Uterus (tissue), 2 donors: Measurements from ENCODE around the gene CFAP69.

Source experiments
- POLR2A ChIP-seq, 2 donors: fragments of 450-650 bp; IDR thresholded peaks; one replicate each; pipeline ENCODE4 v1.6.1; 2016; ENCODE audit warnings: antibody characterized with exemption in 2 of 2, mild to moderate bottlenecking in 1 of 2, moderate library complexity in 1 of 2
- TF ChIP-seq, protein P1 (sequence below), 4 experiments: fragments of 200-600 bp in 2 of 4; fragments of 450-650 bp in 2 of 4; sonication (generic) in 2 of 4; IDR thresholded peaks; one replicate each; pipeline ENCODE4 v1.5.1; 2016 to 2019; ENCODE audit warnings: antibody characterized with exemption in 4 of 4, mild to moderate bottlenecking in 2 of 4, moderate library complexity in 1 of 4

DNA sequence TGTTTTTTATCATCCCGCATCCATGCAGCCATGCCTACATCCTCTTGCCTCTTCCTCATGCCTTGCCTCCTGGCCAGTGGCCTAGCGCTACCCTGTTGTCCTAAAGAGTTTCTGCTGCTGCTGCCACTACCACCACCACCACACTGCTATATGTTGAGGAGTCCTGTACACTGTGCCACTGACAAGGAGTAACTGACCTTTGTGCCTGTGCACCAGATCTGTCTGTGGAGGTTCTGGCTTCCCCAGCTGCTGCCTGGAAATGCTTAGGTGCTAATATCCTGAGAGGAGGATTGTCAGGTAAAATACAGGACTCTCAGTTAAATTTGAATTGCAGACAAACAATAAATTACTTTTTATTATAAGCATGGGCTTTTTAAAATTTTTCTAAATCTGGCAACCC lies 7.0 kb upstream of the CFAP69 start:
- TF ChIP-seq, protein P1, sequence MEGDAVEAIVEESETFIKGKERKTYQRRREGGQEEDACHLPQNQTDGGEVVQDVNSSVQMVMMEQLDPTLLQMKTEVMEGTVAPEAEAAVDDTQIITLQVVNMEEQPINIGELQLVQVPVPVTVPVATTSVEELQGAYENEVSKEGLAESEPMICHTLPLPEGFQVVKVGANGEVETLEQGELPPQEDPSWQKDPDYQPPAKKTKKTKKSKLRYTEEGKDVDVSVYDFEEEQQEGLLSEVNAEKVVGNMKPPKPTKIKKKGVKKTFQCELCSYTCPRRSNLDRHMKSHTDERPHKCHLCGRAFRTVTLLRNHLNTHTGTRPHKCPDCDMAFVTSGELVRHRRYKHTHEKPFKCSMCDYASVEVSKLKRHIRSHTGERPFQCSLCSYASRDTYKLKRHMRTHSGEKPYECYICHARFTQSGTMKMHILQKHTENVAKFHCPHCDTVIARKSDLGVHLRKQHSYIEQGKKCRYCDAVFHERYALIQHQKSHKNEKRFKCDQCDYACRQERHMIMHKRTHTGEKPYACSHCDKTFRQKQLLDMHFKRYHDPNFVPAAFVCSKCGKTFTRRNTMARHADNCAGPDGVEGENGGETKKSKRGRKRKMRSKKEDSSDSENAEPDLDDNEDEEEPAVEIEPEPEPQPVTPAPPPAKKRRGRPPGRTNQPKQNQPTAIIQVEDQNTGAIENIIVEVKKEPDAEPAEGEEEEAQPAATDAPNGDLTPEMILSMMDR (IDR thresholded peaks at IDR 0.05): no peak
- no peak for TF ChIP-seq POLR2A (IDR thresholded peaks at IDR 0.05)
